ACC112 (cell line): ENCODE data around the gene RFX3.

Source experiments
- H2AFZ ChIP-seq: fragments of 200-600 bp; sonication (generic); one replicate; pipeline ENCODE4 v1.6.0; 2017; ENCODE audit warnings: antibody characterized with exemption, low read length; ENCODE audit not compliant: unreplicated experiment
- H3K27ac ChIP-seq: fragments of 200-600 bp; sonication (generic); 2 replicates; pipeline ENCODE4 v1.5.1; 2014; ENCODE audit warnings: low read depth, mild to moderate bottlenecking, antibody characterized with exemption, low read length, moderate library complexity
- H3K27me3 ChIP-seq: fragments of 200-600 bp; sonication (generic); 2 replicates; pipeline ENCODE4 v1.6.1; 2014; ENCODE audit warnings: mild to moderate bottlenecking, antibody characterized with exemption, low read length, moderate library complexity, mixed read lengths; ENCODE audit not compliant: insufficient read depth
- H3K36me3 ChIP-seq: fragments of 200-600 bp; sonication (generic); 2 replicates; pipeline ENCODE4 v1.6.1; 2016; ENCODE audit warnings: mild to moderate bottlenecking, antibody characterized with exemption, low read length, moderate library complexity, mixed read lengths; ENCODE audit not compliant: insufficient read depth
- H3K4me1 ChIP-seq: fragments of 200-600 bp; sonication (generic); one replicate; pipeline ENCODE4 v1.6.1; 2016; ENCODE audit warnings: low read length, mixed read lengths; ENCODE audit not compliant: insufficient read depth, unreplicated experiment, control insufficient read depth
- H3K4me3 ChIP-seq: fragments of 200-600 bp; sonication (generic); 2 replicates; pipeline ENCODE4 v1.5.1; 2014; ENCODE audit warnings: mild to moderate bottlenecking, low read depth, low read length
- H3K79me2 ChIP-seq: fragments of 200-600 bp; sonication (generic); one replicate; pipeline ENCODE4 v1.6.0; 2016; ENCODE audit warnings: low read length; ENCODE audit not compliant: control insufficient read depth, unreplicated experiment, insufficient read depth

The RFX3 gene

DNA sequence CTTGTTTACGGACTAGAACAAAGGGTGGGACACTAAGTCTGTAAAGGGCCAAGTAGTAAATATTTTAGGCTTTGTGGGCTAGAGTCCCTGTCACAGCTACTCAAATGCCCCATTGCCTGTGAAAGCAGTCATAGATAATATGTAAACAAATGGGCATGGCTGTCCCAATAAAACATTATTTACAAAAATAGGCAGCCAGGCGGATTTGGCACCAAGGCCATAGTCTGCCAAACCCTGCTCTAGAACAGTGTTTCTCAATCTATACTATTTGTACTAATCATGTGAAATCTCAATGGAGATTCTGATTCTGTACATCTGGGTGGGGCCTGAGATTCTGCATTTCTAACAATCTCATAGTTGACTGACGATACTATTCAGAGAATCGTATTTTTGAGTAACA is 92.0 kb downstream of the RFX3 start:
- no peaks in the 10 kb centered on the region for H3K36me3 ChIP-seq
- H3K4me3 ChIP-seq: no peak overlapping the region
- H3K27ac ChIP-seq: no peak overlapping the region
- no peaks in the 10 kb centered on the region for H3K79me2 ChIP-seq
- no peaks in the 10 kb centered on the region for H3K27me3 ChIP-seq
- H3K4me1 ChIP-seq: peaks cover 4% of the 10 kb centered on the region
- no peak overlapping the region for H2AFZ ChIP-seq

DNA sequence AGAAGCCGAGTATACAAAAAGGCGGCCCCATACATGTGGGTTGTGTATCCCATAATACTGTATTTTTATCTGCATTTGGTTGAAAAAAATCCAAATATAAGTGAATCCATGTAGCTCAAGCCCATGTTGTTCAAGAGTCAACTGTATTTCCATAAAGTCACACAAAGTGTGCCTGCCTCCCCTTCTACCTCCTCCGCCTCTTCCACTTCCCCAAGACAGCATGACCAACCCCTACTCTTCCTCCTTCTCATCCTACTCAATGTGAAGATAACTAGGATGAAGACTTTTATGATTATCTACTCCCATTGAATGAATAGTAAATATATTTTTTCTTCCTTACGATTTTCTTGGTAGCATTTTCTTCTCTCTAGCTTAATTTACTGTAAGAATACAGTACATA is 92.7 kb downstream of the RFX3 start:
- H3K79me2 ChIP-seq: no peaks in the 10 kb centered on the region
- H3K4me3 ChIP-seq: no peak overlapping the region
- H3K27me3 ChIP-seq: no peaks in the 10 kb centered on the region
- no peak overlapping the region for H2AFZ ChIP-seq
- H3K4me1 ChIP-seq: peaks cover 4% of the 10 kb centered on the region
- no peak overlapping the region for H3K27ac ChIP-seq
- H3K36me3 ChIP-seq: no peaks in the 10 kb centered on the region

GRCh38 chr9:3431890-3432289 is 93.9 kb downstream of the RFX3 start:
- H2AFZ ChIP-seq: no peak overlapping the region
- H3K27ac ChIP-seq: no peak overlapping the region
- H3K4me3 ChIP-seq: no peak overlapping the region
- peaks cover 4% of the 10 kb centered on the region for H3K4me1 ChIP-seq
- no peaks in the 10 kb centered on the region for H3K27me3 ChIP-seq
- H3K79me2 ChIP-seq: no peaks in the 10 kb centered on the region
- H3K36me3 ChIP-seq: no peaks in the 10 kb centered on the region

DNA sequence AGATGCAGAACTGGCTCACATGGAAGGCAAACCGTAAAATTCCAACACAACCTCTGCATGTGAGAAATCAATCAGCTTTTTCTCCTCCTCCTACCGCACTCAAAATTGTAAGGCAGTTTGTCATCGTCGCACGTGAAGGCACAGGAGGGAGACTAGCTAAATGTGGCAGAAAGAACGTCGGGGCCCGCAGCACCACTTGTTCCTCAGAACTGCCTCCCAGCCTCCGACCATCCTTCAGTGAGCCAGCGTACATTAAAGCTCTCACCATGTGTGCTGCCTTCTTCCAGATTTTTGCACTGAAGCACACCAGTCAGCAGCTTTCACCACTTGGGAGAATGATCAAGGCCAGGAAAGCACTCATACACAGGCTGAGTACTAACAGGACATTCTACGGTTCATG is 105.9 kb downstream of the RFX3 start:
- H2AFZ ChIP-seq: no peak overlapping the region
- H3K4me1 ChIP-seq: no peaks in the 10 kb centered on the region
- no peaks in the 10 kb centered on the region for H3K27me3 ChIP-seq
- H3K4me3 ChIP-seq: no peak overlapping the region
- no peaks in the 10 kb centered on the region for H3K36me3 ChIP-seq
- no peaks in the 10 kb centered on the region for H3K79me2 ChIP-seq
- H3K27ac ChIP-seq: no peak overlapping the region

DNA sequence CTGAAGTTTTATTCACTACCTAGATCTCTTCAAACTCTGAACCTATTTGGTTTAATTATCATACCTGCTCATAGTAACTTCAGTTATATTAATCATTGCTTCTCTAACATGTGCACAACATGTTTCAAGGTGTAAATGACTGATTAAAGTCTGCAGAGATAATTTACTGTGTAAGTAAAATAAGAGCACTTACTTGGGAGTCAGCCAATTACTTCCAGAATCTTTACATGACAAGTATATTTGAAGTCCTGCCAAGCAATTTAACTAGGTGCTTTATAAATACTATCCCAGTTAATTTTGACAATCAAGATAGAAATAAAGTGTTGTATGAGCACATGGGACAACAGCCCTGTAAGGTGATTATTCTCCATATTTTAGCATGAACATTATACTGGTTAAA is 109.9 kb downstream of the RFX3 start:
- Histone ChIP-seq H3K36me3 (no peaks in the 10 kb centered on the region), H3K27ac (no peak overlapping the region), H3K4me3 (no peak overlapping the region), H3K4me1 (no peaks in the 10 kb centered on the region), H3K27me3 (no peaks in the 10 kb centered on the region), H3K79me2 (no peaks in the 10 kb centered on the region), H2AFZ (no peak overlapping the region)

DNA sequence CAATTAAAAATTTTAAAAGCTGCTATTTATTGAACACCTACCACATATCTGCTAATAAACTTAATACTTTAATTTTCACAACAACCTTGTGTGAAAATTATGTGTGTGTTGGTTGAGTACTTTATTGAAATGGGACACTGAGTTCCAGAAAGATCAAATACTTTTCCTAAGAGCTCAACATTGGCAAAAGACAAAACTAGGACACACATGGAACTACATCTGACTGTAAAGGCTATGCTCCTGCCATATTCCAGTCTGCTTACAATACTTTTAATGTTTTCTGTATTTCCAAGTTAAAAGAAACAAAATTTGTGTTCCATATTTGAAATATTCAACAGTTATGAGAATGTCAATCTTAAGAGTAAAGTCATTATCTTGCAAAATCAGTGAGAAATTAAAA is 111.8 kb downstream of the RFX3 start:
- H3K4me3 ChIP-seq: no peak overlapping the region
- no peaks in the 10 kb centered on the region for H3K4me1 ChIP-seq
- no peaks in the 10 kb centered on the region for H3K79me2 ChIP-seq
- H3K36me3 ChIP-seq: no peaks in the 10 kb centered on the region
- no peak overlapping the region for H3K27ac ChIP-seq
- H3K27me3 ChIP-seq: no peaks in the 10 kb centered on the region
- no peak overlapping the region for H2AFZ ChIP-seq

DNA sequence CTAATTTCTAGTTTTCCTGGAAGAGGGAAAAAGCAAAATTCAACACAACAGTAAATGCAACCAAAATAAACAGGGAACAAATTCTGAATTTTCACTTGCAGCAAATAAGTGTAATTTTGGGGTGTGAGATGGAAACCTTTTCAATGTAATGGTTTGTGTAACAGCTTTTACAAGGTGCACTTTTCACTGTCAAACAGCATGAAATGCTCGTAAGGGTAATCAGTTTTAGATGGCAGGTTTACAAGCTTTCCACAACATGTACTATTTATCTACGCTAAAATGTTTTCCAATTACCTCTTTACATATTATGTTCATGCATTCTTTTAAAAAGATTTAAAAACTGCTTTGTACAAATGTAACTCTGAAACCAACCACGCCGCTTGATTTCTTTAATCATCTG is 115.3 kb downstream of the RFX3 start:
- no peaks in the 10 kb centered on the region for H3K27me3 ChIP-seq
- no peaks in the 10 kb centered on the region for H3K4me1 ChIP-seq
- H3K79me2 ChIP-seq: no peaks in the 10 kb centered on the region
- no peak overlapping the region for H2AFZ ChIP-seq
- no peak overlapping the region for H3K27ac ChIP-seq
- H3K36me3 ChIP-seq: no peaks in the 10 kb centered on the region
- H3K4me3 ChIP-seq: no peak overlapping the region

DNA sequence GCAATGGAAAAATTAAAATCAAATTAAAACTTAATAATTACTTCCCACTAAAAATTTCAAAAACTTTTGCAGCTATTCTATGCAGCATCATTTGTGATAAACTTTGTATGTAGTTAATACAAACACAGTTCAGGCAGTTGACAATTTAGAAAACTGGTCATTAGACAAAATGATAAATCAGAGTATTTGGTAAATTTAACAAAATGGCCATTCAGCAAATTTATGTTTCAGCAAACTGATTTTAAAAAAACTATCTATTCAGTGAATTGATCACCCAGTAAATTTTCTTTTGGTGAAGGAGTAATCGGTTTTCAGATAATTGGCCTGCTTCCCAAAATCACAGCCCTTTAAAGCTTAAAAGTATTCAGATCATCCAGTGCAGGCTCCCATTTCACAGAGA is 116.3 kb downstream of the RFX3 start:
- H3K4me1 ChIP-seq: no peaks in the 10 kb centered on the region
- H3K27ac ChIP-seq: no peak overlapping the region
- no peaks in the 10 kb centered on the region for H3K27me3 ChIP-seq
- no peak overlapping the region for H2AFZ ChIP-seq
- no peak overlapping the region for H3K4me3 ChIP-seq
- H3K79me2 ChIP-seq: no peaks in the 10 kb centered on the region
- H3K36me3 ChIP-seq: no peaks in the 10 kb centered on the region

GRCh38 chr9:3403315-3403714 is 122.5 kb downstream of the RFX3 start:
- Histone ChIP-seq H2AFZ (no peak overlapping the region), H3K27ac (no peak overlapping the region), H3K4me1 (no peaks in the 10 kb centered on the region), H3K27me3 (no peaks in the 10 kb centered on the region), H3K36me3 (no peaks in the 10 kb centered on the region), H3K4me3 (no peak overlapping the region), H3K79me2 (no peaks in the 10 kb centered on the region)

- H3K4me3 ChIP-seq: no peak overlapping the region
- no peak overlapping the region for H3K27ac ChIP-seq
- no peaks in the 10 kb centered on the region for H3K79me2 ChIP-seq
- H3K27me3 ChIP-seq: no peaks in the 10 kb centered on the region
- no peaks in the 10 kb centered on the region for H3K36me3 ChIP-seq
- no peaks in the 10 kb centered on the region for H3K4me1 ChIP-seq
- no peak overlapping the region for H2AFZ ChIP-seq
These were observed 124.4 kb downstream of the RFX3 start for GRCh38 chr9:3401221-3401954.

DNA sequence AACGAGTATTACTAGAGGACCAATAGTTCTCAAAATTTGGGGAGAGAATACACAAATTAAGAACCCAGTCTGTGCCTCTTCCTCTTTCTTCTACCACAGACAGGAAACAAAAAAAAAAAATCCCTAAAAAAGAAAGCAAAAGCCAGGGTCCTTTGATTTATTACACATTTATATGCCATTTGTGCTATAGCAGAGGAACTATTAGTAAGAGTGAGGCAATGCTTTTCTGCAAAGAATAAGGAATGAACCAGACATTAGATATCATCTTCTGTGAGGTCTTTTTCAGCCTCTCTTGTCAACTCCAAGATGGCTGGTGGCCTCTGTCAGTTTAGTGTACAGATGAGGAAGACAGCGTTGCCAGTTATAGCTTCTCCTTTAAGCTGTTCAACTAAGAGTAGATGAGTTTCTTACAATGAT is 127.6 kb downstream of the RFX3 start:
- H3K27ac ChIP-seq: no peak overlapping the region
- H2AFZ ChIP-seq: no peak overlapping the region
- H3K4me3 ChIP-seq: no peak overlapping the region
- no peaks in the 10 kb centered on the region for H3K4me1 ChIP-seq
- H3K79me2 ChIP-seq: no peaks in the 10 kb centered on the region
- H3K27me3 ChIP-seq: no peaks in the 10 kb centered on the region
- H3K36me3 ChIP-seq: no peaks in the 10 kb centered on the region
